GM18873 (cell line): ENCODE results near the gene PRKD3.

Experiments
- ATAC-seq: cut with Tn5 transposase; IDR thresholded peaks from one replicate; pipeline ENCODE4 v1.9.1; 2021; ENCODE audit warnings: mild to moderate bottlenecking, moderate library complexity, moderate number of reproducible peaks; ENCODE audit not compliant: unreplicated experiment, low FRiP score

The PRKD3 gene

GRCh38 chr2:37324786-37325624, at the start of gene PRKD3:
Gene PRKD3, minus strand, starts transcription at chr2:37324833. Its CDS starts 8,309 bp downstream, at chr2:37316524.
- ATAC-seq = peak; percentile 42

DNA sequence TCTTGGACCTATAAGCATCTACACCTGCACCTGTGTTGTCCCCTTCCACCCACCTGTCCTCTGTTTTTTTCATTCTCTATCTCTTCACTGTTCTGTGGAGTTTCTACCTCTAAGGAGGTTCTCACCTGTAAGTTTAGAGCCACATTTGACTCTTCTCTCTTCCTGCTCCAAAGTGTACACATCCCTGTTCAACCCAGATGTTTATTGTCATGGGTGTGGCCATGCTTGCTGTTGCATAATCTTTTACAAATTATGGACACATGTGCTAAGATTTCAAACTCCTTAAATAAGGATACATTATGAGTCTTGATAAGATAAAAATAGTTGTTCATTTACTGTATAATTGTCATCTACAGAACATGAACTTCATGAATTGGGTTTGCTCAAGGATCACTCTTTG, 47.4 kb upstream of the PRKD3 start:
- ATAC-seq = no peak

- no peak for ATAC-seq
These were observed 46.0 kb upstream of the PRKD3 start for GRCh38 chr2:37370666-37371065.

GRCh38 chr2:37367984-37368383, 43.4 kb upstream of the PRKD3 start:
- ATAC-seq = no peak

- no peak for ATAC-seq
These were observed 42.7 kb upstream of the PRKD3 start for GRCh38 chr2:37367310-37367709.

- ATAC-seq = no peak
These were observed 42.1 kb upstream of the PRKD3 start for GRCh38 chr2:37366773-37367172.

DNA sequence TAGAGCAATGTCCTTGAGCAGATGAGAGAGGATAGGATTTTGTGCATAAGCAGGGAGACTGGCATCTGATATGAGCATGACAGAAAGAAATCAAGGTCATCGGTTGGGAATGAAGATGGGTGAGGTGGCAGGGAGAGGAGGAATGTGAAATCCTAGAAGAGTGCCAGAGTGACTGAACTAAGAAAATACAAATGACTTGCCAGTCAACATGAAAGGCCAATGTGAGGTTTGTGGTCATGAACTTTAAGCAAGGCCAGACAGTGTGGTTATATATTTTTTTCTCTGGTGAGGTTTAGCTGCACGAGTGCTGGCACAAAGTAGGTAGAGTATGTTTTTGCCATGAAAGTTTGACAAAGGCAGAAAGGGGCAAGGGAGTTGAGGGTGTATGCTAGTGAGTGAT, 41.0 kb upstream of the PRKD3 start:
- ATAC-seq = peak; percentile 95

DNA sequence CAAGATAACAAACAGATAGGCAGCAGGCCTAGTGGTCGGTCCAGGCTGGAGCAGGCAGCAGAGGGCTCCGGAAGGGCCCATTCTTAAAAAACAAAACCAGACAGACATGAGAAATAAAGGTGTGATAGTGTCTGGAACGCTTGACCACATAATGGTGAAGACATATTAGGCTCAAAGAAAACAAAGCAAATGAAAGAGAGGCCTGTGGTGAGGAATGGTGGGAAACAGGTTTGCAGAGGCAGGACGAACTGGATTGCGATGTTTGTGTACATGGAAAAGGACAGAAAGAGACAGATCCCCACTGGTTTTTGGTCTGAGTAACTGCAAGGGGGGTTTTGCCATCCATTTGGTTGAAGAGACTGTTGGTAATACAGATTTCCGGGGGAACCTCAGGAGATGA, 39.7 kb upstream of the PRKD3 start:
- no peak for ATAC-seq

- no peak for ATAC-seq
These were observed 37.5 kb upstream of the PRKD3 start for GRCh38 chr2:37361994-37362698.

DNA sequence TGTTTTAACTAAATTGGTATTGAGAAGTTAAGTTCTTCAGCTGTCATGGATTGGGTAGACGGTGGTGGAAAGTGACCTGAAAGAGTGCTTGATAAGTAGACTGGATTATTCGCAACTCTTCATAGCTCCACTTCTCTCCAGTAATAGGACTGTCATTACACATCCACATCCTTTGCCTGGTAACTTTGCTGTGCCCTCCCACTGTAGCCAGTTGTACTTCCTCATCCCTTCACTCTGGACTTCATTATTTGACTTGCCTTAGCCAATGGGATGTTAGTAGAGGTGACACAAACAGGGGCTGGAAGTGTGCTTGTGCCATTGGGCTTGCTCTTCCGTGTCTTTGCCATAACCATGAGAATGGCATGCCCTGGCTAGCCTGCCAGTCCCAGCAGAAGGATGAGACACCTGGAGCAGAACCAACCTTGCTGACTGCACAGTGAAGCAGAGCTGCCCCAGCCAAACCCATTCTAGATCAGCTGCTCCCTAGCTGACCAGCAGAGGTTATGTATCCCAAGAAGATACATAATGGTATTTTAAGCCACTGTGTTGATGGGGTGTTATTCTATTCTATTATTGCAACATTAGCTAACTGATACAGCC, 36.7 kb upstream of the PRKD3 start:
- ATAC-seq = no peak

DNA sequence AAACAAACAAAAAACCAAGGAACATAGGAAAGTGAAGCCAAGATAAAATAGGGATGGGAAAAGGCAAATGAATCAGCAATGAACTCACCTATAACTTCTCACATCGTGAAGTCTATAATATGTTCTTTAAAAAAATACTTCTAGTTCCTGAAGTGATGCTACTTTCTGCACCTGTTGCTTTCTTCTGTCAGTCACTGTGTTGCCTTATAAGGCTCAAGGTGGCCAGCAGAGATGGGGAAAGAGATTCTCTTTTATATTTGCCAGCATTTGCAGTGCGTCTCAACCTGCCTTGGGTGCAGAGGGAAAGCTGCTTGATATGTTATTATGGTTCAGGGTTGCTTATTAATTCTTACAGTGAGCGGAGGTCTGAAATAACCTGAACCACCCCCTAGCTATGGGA, 33.8 kb upstream of the PRKD3 start:
- ATAC-seq = no peak

DNA sequence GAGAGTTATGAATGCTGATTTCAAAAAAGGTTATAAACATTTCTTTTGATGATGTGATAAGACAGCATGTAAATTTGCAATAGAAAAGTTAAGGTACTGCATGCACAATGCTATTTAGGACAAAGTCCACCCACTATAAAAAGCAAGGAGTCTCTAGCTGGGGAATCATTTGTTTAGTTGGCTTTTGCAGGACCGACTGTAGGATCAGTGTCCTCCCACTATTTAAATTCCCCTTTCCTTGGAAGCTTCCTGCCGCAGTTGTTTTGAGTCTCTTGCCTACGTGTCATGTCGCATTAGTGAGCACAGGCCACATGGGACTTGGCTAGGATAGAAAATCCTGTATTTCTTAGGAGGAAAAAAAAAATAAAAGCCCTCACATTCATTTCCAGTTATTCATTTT, 32.9 kb upstream of the PRKD3 start:
- ATAC-seq = no peak

DNA sequence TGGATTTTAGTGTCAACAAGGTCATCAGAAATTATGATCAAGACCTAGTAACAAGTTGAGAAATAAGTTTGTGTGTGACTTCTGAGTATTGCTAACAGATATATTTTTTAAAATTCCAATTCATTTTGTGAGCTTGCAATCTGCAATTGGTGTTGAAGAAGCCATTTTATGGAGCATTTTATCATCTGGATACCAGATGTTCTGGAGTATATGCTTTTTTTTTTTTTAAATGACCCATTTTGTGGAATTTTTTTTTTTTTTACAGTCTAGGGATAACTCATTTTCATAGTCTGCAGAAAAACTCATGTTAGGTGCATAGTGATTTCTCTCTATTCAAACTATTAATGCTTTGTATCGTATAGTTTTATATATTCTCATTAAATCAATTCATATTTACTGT, 32.4 kb upstream of the PRKD3 start:
- no peak for ATAC-seq

GRCh38 chr2:37356299-37356698, 31.7 kb upstream of the PRKD3 start:
- ATAC-seq = no peak

DNA sequence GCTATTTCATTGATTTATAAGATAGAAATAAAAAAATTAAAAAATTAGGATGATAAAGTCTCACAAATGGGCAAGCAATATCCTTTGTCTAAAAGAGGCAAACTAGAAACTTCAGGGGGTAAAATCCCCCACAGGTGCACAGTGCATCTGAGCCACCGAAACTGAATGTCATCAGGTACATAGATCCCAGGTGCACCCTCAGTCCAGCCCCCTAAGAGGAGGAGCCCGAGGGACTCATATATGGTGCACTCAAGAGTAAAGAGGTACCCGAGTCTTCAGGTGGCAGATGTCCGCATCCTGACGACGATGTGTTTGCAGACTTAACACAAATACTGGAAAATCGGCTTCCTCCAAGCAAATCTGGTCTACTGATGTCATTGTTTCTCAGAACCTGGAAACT, 31.1 kb upstream of the PRKD3 start:
- ATAC-seq = no peak

DNA sequence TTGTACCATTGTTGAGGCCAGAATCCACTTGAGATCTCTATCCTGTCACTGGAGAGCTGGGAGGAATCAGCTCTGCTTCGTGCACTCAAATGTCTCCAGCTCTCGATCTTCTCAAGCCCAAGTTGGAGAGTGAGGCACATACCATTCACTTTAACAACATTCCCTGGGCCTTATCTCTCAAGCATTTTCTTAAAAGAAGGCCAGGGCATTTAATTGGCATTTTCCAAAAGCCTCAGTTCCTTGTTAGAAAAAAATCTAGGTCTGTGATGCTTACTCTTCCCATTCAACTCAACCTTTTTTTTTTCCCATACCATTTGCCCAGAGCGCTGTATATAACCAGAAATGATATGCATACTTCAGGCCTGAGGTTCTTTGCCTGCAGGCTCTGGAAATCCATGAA, 29.9 kb upstream of the PRKD3 start:
- ATAC-seq = no peak

- ATAC-seq = no peak
These were observed 25.4 kb upstream of the PRKD3 start for GRCh38 chr2:37350034-37350433.

GRCh38 chr2:37349231-37349860, 24.7 kb upstream of the PRKD3 start:
- ATAC-seq = no peak

DNA sequence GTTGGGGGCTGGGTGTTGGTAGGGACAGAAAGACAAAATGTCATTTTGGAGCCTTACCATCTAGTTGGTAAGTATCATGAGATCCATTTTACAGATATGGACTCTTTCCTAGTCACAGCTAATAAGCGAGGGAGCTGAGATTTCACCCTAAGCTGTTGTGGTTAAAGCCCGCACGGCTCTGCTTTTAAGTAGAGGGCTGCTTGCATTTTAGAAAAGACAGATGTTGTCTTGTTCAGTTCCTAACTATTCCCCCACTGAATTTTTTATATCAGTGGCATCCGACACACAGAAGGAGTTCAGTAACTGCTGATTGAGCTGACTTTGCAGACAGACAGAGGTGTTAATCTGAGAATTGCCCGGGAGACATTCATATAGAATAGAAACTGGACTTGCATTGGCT, 23.5 kb upstream of the PRKD3 start:
- ATAC-seq = no peak

GRCh38 chr2:37344453-37345361, 20.1 kb upstream of the PRKD3 start, which contains the start of gene QPCT:
Gene QPCT, plus strand, starts transcription at chr2:37344630. Its CDS starts 102 bp downstream, at chr2:37344732.
- ATAC-seq = no peak
